Astrocyte (in vitro differentiated cells and primary cell): ENCODE results near the gene SDHAF4.
"Not testable (repeated sequence)": the region's sequence is repeated elsewhere in the genome, so short reads cannot be mapped to it uniquely, and the experiment has no call there.

Experiments used
- EZH2 ChIP-seq: IDR thresholded peaks from 2 replicates; pipeline ENCODE4 v1.6.1; 2012; ENCODE audit warnings: mild to moderate bottlenecking, low read length, inconsistent platforms; ENCODE audit not compliant: insufficient read depth
- TF ChIP-seq, protein P1 (sequence below): IDR thresholded peaks from 2 replicates; pipeline ENCODE4 v1.5.1; 2011; ENCODE audit warnings: low read depth, mild to moderate bottlenecking, inconsistent platforms, low read length, moderate library complexity; ENCODE audit not compliant: insufficient read depth

- TF ChIP-seq, protein P1, sequence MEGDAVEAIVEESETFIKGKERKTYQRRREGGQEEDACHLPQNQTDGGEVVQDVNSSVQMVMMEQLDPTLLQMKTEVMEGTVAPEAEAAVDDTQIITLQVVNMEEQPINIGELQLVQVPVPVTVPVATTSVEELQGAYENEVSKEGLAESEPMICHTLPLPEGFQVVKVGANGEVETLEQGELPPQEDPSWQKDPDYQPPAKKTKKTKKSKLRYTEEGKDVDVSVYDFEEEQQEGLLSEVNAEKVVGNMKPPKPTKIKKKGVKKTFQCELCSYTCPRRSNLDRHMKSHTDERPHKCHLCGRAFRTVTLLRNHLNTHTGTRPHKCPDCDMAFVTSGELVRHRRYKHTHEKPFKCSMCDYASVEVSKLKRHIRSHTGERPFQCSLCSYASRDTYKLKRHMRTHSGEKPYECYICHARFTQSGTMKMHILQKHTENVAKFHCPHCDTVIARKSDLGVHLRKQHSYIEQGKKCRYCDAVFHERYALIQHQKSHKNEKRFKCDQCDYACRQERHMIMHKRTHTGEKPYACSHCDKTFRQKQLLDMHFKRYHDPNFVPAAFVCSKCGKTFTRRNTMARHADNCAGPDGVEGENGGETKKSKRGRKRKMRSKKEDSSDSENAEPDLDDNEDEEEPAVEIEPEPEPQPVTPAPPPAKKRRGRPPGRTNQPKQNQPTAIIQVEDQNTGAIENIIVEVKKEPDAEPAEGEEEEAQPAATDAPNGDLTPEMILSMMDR, result not testable (repeated sequence)
- TF ChIP-seq EZH2, result not testable (repeated sequence)
Observed at GRCh38 chr6:70607371-70607770, 40.6 kb downstream of the SDHAF4 start.
